Prostate gland (tissue), 2 donors: ENCODE data around the gene CCDC30. TPM values are rescaled to one million over a fixed set of nuclear protein-coding genes. Genes with fewer than 3 reads are reported as not detected.

ENCODE experiments used
- DNase-seq: peaks from one replicate; pipeline ENCODE4 v3.0.0-alpha.2; 2019; ENCODE audit warnings: low spot score
- H3K27ac ChIP-seq, 2 donors: fragments of 200-600 bp; sonication (generic); 2 replicates each; pipeline ENCODE4 v1.5.1; 2017 to 2019
- H3K27me3 ChIP-seq: fragments of 200-600 bp; sonication (generic); replicated peaks from 2 replicates; pipeline ENCODE4 v1.5.1; 2019; ENCODE audit not compliant: insufficient read depth
- H3K36me3 ChIP-seq, 2 donors: fragments of 200-600 bp; sonication (generic); 1 replicate in 1 of 2; 2 replicates in 1 of 2; pipeline versions ENCODE4 v1.5.1 to v1.8.1; 2017 to 2019
- H3K4me1 ChIP-seq: fragments of 200-600 bp; sonication (generic); replicated peaks from 2 replicates; pipeline ENCODE4 v1.5.1; 2019
- H3K4me3 ChIP-seq, 2 donors: fragments of 200-600 bp; sonication (generic); 2 replicates each; pipeline ENCODE4 v1.5.1; 2017 to 2019
- H3K9me3 ChIP-seq: fragments of 200-600 bp; sonication (generic); 2 replicates; pipeline ENCODE4 v1.5.1; 2017
- POLR2A ChIP-seq: fragments of 450-650 bp; IDR thresholded peaks from one replicate; pipeline ENCODE4 v1.6.1; 2016; ENCODE audit warnings: antibody characterized with exemption, mild to moderate bottlenecking
- POLR2AphosphoS5 ChIP-seq: sonication (generic); formaldehyde crosslinking; IDR thresholded peaks from one replicate; pipeline ENCODE4 v1.6.1; 2017; ENCODE audit warnings: antibody characterized with exemption
- WGBS: methylation state at CpG from one replicate; pipeline ENCODE4 v1.1.5; 2018; 5-methylcytosine and 5-hydroxymethylcytosine counted together
- intact Hi-C: fragments of 100-400 bp; cut with DNase I; formaldehyde crosslinking; loops from one replicate; pipeline ENCODE4 v1.14.2; 2022
- total RNA-seq, 2 donors: library from RNA; depleted of rRNA; stranded (reverse); fragments of >200 nt; gene quantifications; one replicate each; pipeline ENCODE4 v1.1.0, GENCODE V29; 2016
- TF ChIP-seq, protein P1 (sequence below), 4 experiments: fragments of 200-600 bp in 2 of 4; fragments of 450-650 bp in 2 of 4; sonication (generic) in 2 of 4; IDR thresholded peaks; 1 replicate in 3 of 4; 2 replicates in 1 of 4; pipeline ENCODE4 v1.5.1; 2016 to 2019; ENCODE audit warnings: antibody characterized with exemption in 4 of 4, mild to moderate bottlenecking in 2 of 4, moderate library complexity in 2 of 4

Gene CCDC30
- total RNA-seq, 2 donors from 2014 or later = 1.8 to 6.2 TPM

- 92% methylated on average over 3 of the region's 3 CpGs for WGBS
These were observed 88.5 kb downstream of the CCDC30 start for GRCh38 chr1:42551590-42551989.

GRCh38 chr1:42552636-42553035, 89.5 kb downstream of the CCDC30 start:
- 73% methylated on average over 4 of the region's 4 CpGs for WGBS
- H3K36me3 ChIP-seq = no peaks in the 10 kb centered on the region
- no peak overlapping the region for H3K4me3 ChIP-seq
- H3K9me3 ChIP-seq = no peaks in the 10 kb centered on the region
- H3K4me1 ChIP-seq = no peaks in the 10 kb centered on the region
- TF ChIP-seq, protein P1, sequence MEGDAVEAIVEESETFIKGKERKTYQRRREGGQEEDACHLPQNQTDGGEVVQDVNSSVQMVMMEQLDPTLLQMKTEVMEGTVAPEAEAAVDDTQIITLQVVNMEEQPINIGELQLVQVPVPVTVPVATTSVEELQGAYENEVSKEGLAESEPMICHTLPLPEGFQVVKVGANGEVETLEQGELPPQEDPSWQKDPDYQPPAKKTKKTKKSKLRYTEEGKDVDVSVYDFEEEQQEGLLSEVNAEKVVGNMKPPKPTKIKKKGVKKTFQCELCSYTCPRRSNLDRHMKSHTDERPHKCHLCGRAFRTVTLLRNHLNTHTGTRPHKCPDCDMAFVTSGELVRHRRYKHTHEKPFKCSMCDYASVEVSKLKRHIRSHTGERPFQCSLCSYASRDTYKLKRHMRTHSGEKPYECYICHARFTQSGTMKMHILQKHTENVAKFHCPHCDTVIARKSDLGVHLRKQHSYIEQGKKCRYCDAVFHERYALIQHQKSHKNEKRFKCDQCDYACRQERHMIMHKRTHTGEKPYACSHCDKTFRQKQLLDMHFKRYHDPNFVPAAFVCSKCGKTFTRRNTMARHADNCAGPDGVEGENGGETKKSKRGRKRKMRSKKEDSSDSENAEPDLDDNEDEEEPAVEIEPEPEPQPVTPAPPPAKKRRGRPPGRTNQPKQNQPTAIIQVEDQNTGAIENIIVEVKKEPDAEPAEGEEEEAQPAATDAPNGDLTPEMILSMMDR (IDR thresholded peaks at IDR 0.05) = no peak
- TF ChIP-seq POLR2A (no peak), POLR2AphosphoS5 (no peak)
- intact Hi-C loops = no loop called here
- DNase-seq = no peak
- H3K27me3 ChIP-seq = no peaks in the 10 kb centered on the region
- no peak overlapping the region for H3K27ac ChIP-seq

More at GRCh38 chr1:42551590-42551989, 88.5 kb downstream of the CCDC30 start:
- H3K36me3 ChIP-seq = no peaks in the 10 kb centered on the region
- H3K27ac ChIP-seq = no peak overlapping the region
- no peaks in the 10 kb centered on the region for H3K27me3 ChIP-seq
- H3K4me3 ChIP-seq = no peak overlapping the region
- no peak for DNase-seq
- TF ChIP-seq POLR2A (no peak), POLR2AphosphoS5 (no peak)
- TF ChIP-seq, protein P1 (IDR thresholded peaks at IDR 0.05) = no peak
- H3K9me3 ChIP-seq = no peaks in the 10 kb centered on the region
- intact Hi-C loops = no loop called here
- H3K4me1 ChIP-seq = no peaks in the 10 kb centered on the region

- TF ChIP-seq POLR2A (no peak), POLR2AphosphoS5 (no peak)
- TF ChIP-seq, protein P1 (IDR thresholded peaks at IDR 0.05) = no peak
- Histone ChIP-seq H3K27me3 (no peaks in the 10 kb centered on the region), H3K4me1 (no peaks in the 10 kb centered on the region), H3K27ac (no peak overlapping the region), H3K36me3 (no peaks in the 10 kb centered on the region), H3K9me3 (no peaks in the 10 kb centered on the region), H3K4me3 (no peak overlapping the region)
- 95% methylated on average over 1 of the region's 1 CpG for WGBS
- intact Hi-C loops = no loop called here
- DNase-seq = no peak
These were observed 94.3 kb downstream of the CCDC30 start for GRCh38 chr1:42557230-42557851.

DNA sequence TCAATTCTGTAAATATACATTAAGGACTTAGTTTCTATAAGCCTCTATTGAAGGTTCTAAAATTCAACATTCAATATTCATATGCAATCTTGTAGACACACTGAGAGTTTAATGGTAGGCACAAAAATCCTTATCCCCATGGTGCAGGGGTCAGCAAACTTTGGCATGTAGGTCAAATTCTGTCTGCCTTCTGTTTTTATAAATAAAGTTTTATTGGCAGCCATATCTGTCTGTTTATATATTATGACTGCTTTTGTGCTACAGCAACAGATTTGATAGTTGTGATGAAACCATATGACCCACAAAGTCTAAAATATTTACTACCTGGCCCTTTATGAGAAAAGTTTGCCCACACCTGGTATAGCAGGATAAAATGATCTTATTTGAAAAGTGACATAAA, 104.0 kb downstream of the CCDC30 start:
- intact Hi-C loops = no loop called here
- Histone ChIP-seq H3K4me1 (no peaks in the 10 kb centered on the region), H3K27me3 (no peaks in the 10 kb centered on the region), H3K36me3 (no peaks in the 10 kb centered on the region), H3K27ac (no peak overlapping the region), H3K4me3 (no peak overlapping the region), H3K9me3 (no peaks in the 10 kb centered on the region)
- TF ChIP-seq, protein P1 (IDR thresholded peaks at IDR 0.05) = no peak
- TF ChIP-seq POLR2AphosphoS5 (no peak), POLR2A (no peak)
- no peak for DNase-seq

- Histone ChIP-seq H3K4me1 (no peaks in the 10 kb centered on the region), H3K27me3 (no peaks in the 10 kb centered on the region), H3K36me3 (no peaks in the 10 kb centered on the region), H3K4me3 (no peak overlapping the region), H3K9me3 (no peaks in the 10 kb centered on the region), H3K27ac (no peak overlapping the region)
- no peak for TF ChIP-seq POLR2AphosphoS5
- no peak for TF ChIP-seq POLR2A
- TF ChIP-seq, protein P1 (IDR thresholded peaks at IDR 0.05) = no peak
- no peak for DNase-seq
- intact Hi-C loops = loop anchor here (5.0 kb wide), 2 partner anchors 170 to 495 kb away; no protein-coding TSS in a partner anchor
- WGBS = 56% methylated on average over 1 of the region's 1 CpG
These were observed 113.8 kb downstream of the CCDC30 start for GRCh38 chr1:42576935-42577334.
